ENCODE measurements around the gene PIK3R5.
"Not testable (repeated sequence)": the region's sequence is repeated elsewhere in the genome, so short reads cannot be mapped to it uniquely, and the experiment has no call there.

Gene PIK3R5

DNA sequence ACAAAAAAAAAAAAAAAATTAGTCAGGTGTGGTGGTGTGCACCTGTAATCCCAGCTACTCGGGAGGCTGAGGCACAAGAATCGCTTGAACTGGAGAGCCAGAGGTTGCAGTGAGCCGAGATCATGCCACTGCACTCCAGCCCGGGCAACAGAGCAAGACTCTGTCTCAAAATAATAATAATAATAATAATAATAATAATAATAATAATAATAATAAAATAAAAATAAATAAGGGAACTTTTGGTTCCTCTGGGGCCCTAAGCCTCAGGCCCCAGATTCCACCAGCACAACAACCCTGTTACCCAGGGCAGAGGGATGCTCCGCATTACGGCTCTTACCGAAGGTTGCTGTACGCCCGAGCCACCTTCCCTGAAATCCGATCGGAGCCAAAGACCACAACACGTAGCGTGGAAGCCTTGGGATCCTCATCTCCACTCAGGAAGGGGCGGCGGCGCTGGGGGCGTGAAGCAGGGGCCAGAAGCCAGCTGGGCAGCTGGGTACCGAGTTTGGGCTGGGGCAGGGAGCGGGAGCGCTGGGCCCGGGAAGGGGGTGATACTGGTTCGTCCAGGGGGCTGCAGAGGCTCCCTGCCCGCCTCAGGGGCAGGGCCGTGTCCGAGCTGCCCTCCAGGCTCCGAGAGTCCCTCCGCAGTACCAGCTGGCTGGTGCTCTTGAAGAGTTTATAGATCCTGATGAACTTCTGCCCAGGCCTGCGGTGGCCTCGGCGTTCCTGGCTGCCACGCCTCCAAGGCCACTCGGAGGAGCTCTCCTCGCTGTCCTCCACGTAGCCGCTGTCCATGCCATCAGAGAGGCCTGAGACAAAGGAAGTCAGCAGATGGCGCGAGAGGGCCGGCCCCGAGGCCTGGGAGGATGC lies 77.4 kb downstream of the PIK3R5 start:
- no peak for DNase-seq (ENCODE audit: low read depth)
- H3K4me3 ChIP-seq (ENCODE audit: low read depth, low read length), result no peak overlapping the region
- TF ChIP-seq, protein P1, sequence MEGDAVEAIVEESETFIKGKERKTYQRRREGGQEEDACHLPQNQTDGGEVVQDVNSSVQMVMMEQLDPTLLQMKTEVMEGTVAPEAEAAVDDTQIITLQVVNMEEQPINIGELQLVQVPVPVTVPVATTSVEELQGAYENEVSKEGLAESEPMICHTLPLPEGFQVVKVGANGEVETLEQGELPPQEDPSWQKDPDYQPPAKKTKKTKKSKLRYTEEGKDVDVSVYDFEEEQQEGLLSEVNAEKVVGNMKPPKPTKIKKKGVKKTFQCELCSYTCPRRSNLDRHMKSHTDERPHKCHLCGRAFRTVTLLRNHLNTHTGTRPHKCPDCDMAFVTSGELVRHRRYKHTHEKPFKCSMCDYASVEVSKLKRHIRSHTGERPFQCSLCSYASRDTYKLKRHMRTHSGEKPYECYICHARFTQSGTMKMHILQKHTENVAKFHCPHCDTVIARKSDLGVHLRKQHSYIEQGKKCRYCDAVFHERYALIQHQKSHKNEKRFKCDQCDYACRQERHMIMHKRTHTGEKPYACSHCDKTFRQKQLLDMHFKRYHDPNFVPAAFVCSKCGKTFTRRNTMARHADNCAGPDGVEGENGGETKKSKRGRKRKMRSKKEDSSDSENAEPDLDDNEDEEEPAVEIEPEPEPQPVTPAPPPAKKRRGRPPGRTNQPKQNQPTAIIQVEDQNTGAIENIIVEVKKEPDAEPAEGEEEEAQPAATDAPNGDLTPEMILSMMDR (IDR thresholded peaks at IDR 0.05; ENCODE audit: insufficient read depth, low read depth, low read length, missing control alignments), result no peak

DNA sequence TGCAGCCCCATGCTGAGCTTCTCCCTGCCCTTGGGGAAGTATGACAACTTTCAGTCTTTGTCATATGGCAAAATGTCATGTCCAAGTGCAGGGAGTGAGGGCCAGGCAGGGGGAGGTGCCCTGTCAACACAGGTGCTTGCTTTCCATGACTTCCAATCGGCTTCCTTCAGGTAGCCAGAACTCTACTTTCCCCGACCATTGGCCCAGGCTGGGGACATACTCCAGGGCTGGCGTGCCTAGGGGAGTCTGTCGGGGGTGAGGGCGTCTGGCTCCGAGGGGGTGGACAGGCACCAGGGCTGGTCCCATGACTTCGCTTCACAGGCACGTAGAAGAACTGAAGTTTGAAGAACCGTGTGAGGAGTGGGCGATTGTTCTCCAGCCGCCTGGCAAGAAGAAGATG lies 78.2 kb downstream of the PIK3R5 start:
- no peak overlapping the region for H3K4me3 ChIP-seq (ENCODE audit: low read depth, low read length)
- TF ChIP-seq, protein P1 (IDR thresholded peaks at IDR 0.05; ENCODE audit: insufficient read depth, low read depth, low read length, missing control alignments), result no peak
- DNase-seq (ENCODE audit: low read depth), result no peak

DNA sequence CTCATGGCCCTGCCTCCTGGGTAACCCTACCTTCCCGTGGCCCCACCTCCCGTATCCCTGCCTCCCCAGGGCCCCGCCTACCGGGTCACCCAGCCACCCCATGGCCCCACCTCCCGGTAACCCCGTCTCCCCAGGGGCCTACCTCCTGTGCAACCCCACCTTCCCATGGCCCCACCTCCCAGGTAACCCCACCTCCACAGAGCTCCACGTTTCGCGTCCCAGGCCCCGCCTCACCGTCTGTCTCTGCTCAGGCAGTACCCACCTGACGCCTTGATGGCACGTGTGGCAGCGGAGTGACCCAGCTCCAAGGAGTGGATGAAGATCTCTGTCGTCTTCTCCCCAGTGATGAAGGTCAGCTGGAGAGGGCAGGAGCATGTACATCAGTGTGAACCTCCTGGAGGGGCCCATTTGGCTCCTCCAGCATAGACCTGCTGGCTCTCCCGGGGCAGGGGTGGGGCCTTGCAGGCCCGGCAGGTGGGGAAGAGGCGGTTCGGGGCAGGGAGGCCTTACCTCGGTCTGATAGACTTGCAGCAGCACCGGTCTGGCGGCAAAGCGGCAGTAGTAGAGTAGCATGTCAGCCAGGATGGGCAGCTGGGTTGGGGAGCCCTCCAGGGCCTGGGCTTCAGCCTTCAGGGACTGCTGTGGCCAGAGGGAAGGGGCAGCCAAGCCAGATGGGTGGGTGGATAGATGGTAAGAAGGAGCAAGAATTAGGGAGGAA lies 79.4 kb downstream of the PIK3R5 start:
- TF ChIP-seq, protein P1 (IDR thresholded peaks at IDR 0.05; ENCODE audit: insufficient read depth, low read depth, low read length, missing control alignments), result no peak
- DNase-seq (ENCODE audit: low read depth), result no peak
- no peak overlapping the region for H3K4me3 ChIP-seq (ENCODE audit: low read depth, low read length)

DNA sequence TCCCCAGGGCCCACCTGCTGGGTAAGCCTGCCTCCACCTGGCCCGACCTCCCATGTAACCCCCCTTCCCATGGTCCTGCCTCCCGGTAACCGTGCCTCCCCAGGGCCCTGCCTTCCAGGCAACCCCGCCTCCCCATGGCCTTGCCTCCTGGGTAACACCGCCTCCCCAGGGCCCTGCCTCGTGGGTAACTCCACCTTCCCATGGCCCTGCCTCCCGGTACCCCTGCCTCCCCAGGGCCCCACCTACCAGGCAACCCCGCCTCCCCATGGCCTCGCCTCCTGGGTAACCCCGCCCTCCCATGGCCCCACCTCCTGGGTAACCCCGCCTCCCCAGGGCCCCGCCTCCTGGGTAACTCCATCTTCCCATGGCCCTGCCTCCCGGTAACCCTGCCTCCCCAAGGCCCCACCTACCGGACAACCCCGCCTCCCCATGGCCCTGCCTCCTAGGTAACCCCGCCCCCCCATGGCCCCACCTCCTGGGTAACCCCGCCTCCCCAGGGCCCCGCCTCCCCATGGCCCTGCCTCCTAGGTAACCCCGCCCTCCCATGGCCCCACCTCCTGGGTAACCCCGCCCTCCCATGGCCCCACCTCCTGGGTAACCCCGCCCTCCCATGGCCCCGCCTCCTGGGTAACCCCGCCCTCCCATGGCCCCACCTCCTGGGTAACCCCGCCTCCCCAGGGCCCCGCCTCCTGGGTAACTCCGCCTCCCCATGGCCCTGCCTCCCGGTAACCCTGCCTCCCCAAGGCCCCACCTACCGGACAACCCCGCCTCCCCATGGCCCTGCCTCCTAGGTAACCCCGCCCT lies 80.1 kb downstream of the PIK3R5 start:
- H3K4me3 ChIP-seq (ENCODE audit: low read depth, low read length), result not testable (repeated sequence)
- peak; percentile 80 for DNase-seq (ENCODE audit: low read depth)

DNA sequence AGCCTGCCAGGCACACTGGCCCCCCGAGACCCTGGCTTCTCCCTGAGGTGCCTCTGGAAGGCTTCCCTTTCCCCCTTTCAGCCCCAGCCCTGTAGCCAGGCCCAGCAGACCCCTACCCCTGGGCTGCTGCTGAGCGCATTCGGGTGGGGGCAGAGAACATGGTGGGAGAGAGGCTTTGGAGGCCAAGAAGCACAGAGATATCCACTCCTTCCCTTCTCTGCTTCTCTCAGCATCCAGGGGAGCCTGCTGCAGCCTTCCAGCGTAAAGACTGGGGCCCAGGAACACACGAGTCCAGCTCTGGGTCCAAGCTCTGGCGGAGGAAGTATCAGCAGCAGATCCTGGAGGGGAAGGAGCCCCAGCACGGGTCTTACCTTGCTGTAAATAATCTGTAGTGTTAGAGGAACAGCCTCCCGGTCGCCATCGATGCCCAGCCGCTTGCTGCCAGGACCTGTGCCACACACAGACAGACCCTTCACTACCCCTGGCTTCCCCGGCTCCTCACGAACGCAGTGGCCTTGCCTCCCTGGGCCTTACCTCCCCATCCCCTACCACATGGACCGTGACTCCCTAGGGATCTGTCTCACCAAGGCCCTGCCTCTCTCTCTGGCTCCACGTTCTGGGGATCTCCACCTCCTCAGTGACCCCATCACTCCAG lies 81.0 kb downstream of the PIK3R5 start:
- DNase-seq (ENCODE audit: low read depth), result no peak
- no peak overlapping the region for H3K4me3 ChIP-seq (ENCODE audit: low read depth, low read length)
- TF ChIP-seq, protein P1 (IDR thresholded peaks at IDR 0.05; ENCODE audit: insufficient read depth, low read depth, low read length, missing control alignments), result no peak

DNA sequence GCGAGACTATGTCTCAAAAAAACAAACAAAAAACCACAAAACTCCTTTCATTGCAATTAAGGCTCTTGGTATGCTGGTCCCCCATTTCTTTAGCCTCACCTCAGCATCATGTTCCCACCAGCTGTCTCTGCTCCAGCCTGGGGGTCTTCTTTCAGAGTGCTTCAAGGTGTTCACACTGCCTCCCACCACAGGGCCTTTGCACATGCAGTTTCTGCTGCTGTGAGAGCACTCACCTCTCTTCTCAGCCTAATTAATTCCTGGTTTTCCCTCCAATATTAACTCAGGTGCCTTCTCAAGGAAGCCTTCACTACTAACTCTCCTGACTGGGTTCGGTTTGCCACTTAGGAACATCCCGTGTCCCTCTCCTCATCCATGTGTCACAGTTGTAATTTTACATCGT lies 82.2 kb downstream of the PIK3R5 start:
- no peak overlapping the region for H3K4me3 ChIP-seq (ENCODE audit: low read depth, low read length)
- DNase-seq (ENCODE audit: low read depth), result no peak
- TF ChIP-seq, protein P1 (IDR thresholded peaks at IDR 0.05; ENCODE audit: insufficient read depth, low read depth, low read length, missing control alignments), result no peak
